HepG2 (cell line): ENCODE measurements around the gene VCP.

Experiments used
- BHLHE40 ChIP-seq: IDR thresholded peaks from 2 replicates; pipeline ENCODE4 v1.6.1; 2011; ENCODE audit warnings: low read length, improper control_type of control experiment
- SMC3 ChIP-seq: IDR thresholded peaks from 2 replicates; pipeline ENCODE4 v1.6.1; 2011; ENCODE audit warnings: low read length, improper control_type of control experiment
- TAF1 ChIP-seq: sonication (generic); formaldehyde crosslinking; IDR thresholded peaks from 2 replicates; pipeline ENCODE4 v1.4.0; 2020; ENCODE audit warnings: missing genetic modification reagents
- UBTF ChIP-seq: sonication (generic); formaldehyde crosslinking; IDR thresholded peaks from 2 replicates; pipeline ENCODE4 v1.4.0; 2020; ENCODE audit warnings: mild to moderate bottlenecking, missing genetic modification reagents
- ZNF18 ChIP-seq: sonication (generic); formaldehyde crosslinking; IDR thresholded peaks from 2 replicates; pipeline ENCODE4 v1.8.0; 2022; ENCODE audit warnings: mild to moderate bottlenecking, missing genetic modification reagents; ENCODE audit not compliant: insufficient replicate concordance
- ZNF639 ChIP-seq: conservative IDR thresholded peaks from 2 replicates; pipeline ENCODE4 v1.6.1; 2018; ENCODE audit warnings: missing genetic modification reagents

GRCh38 chr9:35103660-35104191, 31.3 kb upstream of the VCP start:
- TF ChIP-seq BHLHE40 (no peak), ZNF639 (CRISPR knock-in tag) (no peak), SMC3 (no peak), ZNF18 (CRISPR knock-in tag) (no peak), TAF1 (CRISPR knock-in tag) (no peak), UBTF (no peak)
